T-helper 1 cell treated with Interleukin-12 subunit alpha and Interleukin-12 subunit beta and Interleukin-4 antibody, amounts not matched to agents 30 ng/mL and 1 ng/mL, for 36 hours (primary cell): ENCODE measurements around the gene CCT2. TPM values are rescaled to one million over a fixed set of nuclear protein-coding genes. Genes with fewer than 3 reads are reported as not detected.

Source experiments
- intact Hi-C: fragments of 100-400 bp; cut with micrococcal nuclease; formaldehyde crosslinking; loops from one replicate; pipeline ENCODE4 v1.15.1; 2024
- total RNA-seq: library from RNA; stranded (reverse); gene quantifications from 2 replicates; pipeline ENCODE4 v1.2.3, GENCODE V29; 2022

The CCT2 gene
- total RNA-seq, 1 donor from 2014 or later, result 199 TPM

DNA sequence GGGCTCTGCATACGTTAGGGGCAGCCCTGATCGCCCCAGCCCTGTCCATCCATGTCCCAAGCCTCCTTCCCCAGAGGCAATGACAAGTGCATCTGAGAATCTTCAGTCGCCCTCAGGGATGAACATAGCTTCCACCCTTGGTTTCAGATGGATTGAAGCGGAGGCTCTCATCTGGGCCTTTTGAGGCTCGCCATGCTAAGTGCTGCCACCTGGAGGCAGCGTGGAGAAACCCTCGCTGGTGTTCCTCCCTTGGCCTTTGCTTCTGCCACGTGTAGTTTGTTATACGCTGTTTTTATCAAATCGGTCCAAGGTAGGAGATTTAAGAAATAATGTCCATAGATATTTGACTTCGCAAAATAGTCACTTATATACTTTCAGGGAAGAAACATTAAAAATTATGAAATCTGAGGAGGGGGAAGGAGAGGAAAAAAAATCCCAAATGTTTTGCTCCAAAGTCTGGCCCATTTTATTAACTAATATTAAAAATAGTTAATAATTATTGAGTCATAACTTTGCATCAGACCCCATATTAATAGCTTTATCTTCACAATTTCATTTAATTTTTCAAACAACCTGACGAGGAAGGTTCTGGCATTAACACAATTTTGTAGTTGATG, 54.2 kb downstream of the CCT2 start:
- intact Hi-C loops, result loop anchor here (1.0 kb wide), 6 partner anchors 54 to 485 kb away; partner anchors contain the start of gene CCT2

DNA sequence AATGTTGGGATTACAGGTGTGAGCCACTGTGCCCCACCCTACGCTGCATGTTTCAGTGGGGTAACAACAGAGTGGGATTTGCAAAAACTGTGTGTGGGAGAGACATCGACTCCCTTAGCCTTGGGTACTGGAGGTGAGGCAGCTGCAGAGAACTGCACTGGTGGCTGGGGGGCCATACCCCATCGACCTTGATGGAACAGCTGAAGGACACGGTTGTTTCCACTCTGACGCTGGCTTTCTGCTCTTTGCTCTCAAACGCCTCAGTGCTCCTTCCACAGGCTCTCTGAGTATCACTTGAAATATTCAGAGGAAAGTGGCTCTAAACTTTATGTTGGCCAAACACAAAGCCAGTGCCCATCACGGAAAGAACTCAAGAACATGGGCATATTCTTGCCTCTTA, 56.3 kb downstream of the CCT2 start:
- intact Hi-C loops, result no loop called here

DNA sequence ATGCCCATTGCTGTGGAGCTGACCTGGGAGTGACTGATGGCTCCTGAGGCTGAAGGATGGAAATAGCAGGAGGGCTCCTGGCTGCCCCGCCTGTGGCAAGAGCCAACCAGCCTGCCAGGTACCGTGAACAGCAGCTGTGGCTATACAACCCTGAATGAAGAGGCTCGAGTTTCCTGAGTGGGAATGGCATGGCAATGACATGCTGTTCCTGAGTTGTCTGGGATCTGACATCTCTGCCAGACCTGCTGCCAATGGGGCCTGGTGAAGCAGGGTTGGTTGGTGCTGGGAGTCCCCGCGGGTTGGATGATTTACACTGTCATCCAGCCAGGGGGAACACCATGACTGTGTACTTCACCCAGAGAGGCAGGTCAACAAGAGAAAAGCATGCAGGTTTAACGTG, 57.3 kb downstream of the CCT2 start:
- intact Hi-C loops, result no loop called here

DNA sequence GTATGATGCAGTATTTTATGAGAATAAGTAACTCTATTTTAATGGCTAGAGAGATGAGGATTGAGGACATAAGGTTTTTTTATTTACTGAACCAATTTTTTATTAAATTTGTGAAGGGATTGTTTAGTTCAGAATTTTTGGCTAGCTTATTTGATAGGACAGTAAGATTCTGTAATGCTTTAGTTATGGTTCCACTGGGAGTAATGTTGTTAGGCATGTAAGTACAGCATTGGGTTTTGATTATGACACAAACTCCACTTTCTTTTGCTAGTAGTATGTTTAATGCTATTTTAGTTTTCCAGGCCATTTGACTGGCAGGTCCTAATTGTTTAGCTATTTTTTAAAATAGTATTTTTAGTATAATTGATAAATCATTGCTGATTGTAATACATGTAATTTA, 59.3 kb downstream of the CCT2 start:
- intact Hi-C loops, result no loop called here

DNA sequence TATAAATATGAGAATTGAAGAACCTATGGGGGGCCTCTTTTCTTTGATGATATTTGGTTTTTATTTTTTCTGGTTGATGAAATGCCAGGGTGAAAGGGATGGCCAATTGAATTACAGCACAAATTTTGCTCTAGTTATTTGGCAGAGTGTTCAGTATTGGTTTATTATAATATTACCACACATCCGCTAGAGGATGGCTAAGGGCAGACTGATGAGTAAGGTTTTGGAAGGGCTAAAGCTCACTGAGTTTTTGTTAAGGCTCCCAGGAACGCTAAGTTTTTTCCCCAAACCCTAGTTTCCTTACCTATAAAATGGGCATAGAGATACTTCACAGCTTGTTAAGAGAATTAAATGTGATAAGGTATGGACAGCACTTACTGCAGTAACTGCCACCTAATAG, 59.8 kb downstream of the CCT2 start:
- intact Hi-C loops, result no loop called here

DNA sequence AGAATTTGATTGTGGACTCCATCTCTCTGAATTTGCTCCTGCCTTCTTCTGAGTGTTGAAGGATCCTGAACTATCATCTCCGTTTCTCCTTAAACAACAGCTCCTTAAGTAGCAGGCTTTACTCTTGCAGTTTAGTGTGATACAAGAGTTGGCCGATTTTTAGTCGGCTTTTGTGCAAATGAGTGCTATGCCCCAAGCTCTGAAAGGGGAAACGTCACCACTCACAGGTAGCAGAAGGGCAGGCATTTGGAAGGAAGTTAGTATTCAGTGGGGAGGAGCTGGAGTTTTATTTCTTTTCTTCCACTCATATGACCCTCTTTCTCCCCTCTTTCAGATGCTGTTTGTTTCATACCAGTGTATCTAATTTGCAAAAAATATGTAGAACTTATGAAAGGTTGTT, 61.9 kb downstream of the CCT2 start:
- intact Hi-C loops, result no loop called here

DNA sequence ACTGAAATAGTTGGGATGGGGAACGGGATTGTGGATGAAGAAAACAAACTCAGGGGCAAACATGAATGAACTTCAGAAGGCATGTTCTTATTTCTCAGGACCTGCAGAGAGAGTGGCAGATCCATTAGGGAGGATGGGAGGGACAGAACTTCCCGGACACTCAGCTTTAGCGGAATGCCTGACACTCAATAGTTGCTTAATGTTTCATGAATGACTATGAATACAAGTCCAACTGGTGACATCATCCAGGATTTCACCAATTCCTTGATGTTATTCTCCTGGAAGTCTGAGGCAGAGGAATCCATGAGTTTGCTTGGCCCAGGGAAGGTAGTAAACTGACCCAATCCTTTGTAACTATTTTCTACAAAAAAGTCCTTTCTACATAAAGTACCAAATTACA, 63.2 kb downstream of the CCT2 start:
- intact Hi-C loops, result no loop called here

DNA sequence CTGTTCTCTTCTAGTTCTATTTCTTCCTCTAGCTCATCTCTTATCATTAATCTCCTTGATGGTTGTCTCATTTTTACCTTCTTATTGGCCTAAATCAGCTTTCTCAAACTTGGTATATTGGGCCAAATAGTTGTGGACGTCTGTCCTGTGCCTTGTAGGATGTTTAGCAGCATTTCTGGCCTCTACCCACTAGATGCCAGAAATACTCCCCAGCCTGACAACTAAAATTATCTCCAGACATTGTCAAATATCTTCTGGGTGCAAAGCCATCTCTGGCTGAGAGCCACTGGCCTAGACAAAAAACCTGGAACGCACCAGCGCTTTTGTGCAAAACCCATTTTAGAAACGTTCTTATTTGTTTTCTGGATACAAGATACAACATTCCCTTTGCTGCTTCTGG, 64.3 kb downstream of the CCT2 start:
- intact Hi-C loops, result no loop called here

Other genes starting within 250 kb of the CCT2 start
- 1.3 and 1.8 TPM in 2 replicates for gene LYZ, start 237.1 kb upstream of the CCT2 start, total RNA-seq
- gene YEATS4, start 225.7 kb upstream of the CCT2 start, total RNA-seq, result 28.7 and 31.4 TPM in 2 replicates
- gene FRS2, start 115.1 kb upstream of the CCT2 start, total RNA-seq, result 19.3 and 23.2 TPM in 2 replicates
- not detected in 2 replicates for gene LRRC10, start 25.4 kb downstream of the CCT2 start, total RNA-seq
- not detected in 2 replicates for gene BEST3, start 113.8 kb downstream of the CCT2 start, total RNA-seq
- gene RAB3IP, start 153.4 kb downstream of the CCT2 start, total RNA-seq, result 24.7 and 27.1 TPM in 2 replicates
- 0.10 TPM in 1 of 2 replicates, not detected in the other for gene MYRFL, start 239.8 kb downstream of the CCT2 start, total RNA-seq